Right atrium auricular region (tissue), 2 donors: ENCODE results near the gene MIOX. TPM values are rescaled to one million over a fixed set of nuclear protein-coding genes. Genes with fewer than 3 reads are reported as not detected.

Experiments used
- DNase-seq: peaks from one replicate; pipeline ENCODE4 v3.0.0-alpha.2; 2019; ENCODE audit warnings: low spot score
- H3K27ac ChIP-seq, 2 donors: fragments of 200-600 bp; sonication (generic); 1 replicate in 1 of 2; 2 replicates in 1 of 2; pipeline ENCODE4 v1.5.1; 2016 to 2019
- H3K27me3 ChIP-seq, 2 donors: fragments of 200-600 bp; sonication (generic); one replicate each; pipeline versions ENCODE4 v1.5.1 to v1.6.0; 2017 to 2019
- H3K36me3 ChIP-seq: fragments of 200-600 bp; sonication (generic); one replicate; pipeline ENCODE4 v1.5.1; 2016
- H3K4me1 ChIP-seq, 2 donors: fragments of 200-600 bp; sonication (generic); one replicate each; pipeline versions ENCODE4 v1.5.1 to v1.6.0; 2017 to 2019
- H3K4me3 ChIP-seq, 2 donors: fragments of 200-600 bp; sonication (generic); 1 replicate in 1 of 2; 2 replicates in 1 of 2; pipeline ENCODE4 v1.5.1; 2017 to 2019; ENCODE audit warnings: mild to moderate bottlenecking in 1 of 2, moderate library complexity in 1 of 2
- H3K9me3 ChIP-seq, 2 donors: fragments of 200-600 bp; sonication (generic); one replicate each; pipeline ENCODE4 v1.5.1; 2019
- CTCF ChIP-seq, 2 donors: fragments of 200-600 bp; sonication (generic); IDR thresholded peaks; one replicate each; pipeline ENCODE4 v1.5.1; 2019; ENCODE audit warnings: antibody characterized with exemption in 2 of 2
- total RNA-seq, 2 donors: library from RNA; depleted of rRNA; stranded (reverse); fragments of >200 nt; gene quantifications; one replicate each; pipeline ENCODE4 v1.1.0, GENCODE V29; 2016

MIOX gene
- total RNA-seq, 2 donors from 2014 or later, result not detected

- Histone ChIP-seq H3K9me3 (no peaks in the 10 kb centered on the region), H3K36me3 (peaks cover 59% of the 10 kb centered on the region), H3K4me3 (no peak overlapping the region), H3K27me3 (no peaks in the 10 kb centered on the region), H3K27ac (no peak overlapping the region), H3K4me1 (peaks cover 0 to 11% of the 10 kb centered on the region in 2 donors)
- no peak for TF ChIP-seq CTCF (IDR thresholded peaks at IDR 0.05)
- DNase-seq, result no peak
Measured at GRCh38 chr22:50445071-50445879, 41.4 kb upstream of the MIOX start.

GRCh38 chr22:50445880-50446707 lies 40.6 kb upstream of the MIOX start:
- no peak overlapping the region for H3K27ac ChIP-seq
- DNase-seq, result no peak
- H3K36me3 ChIP-seq, result peaks cover 56% of the 10 kb centered on the region
- no peak overlapping the region for H3K4me3 ChIP-seq
- no peak for TF ChIP-seq CTCF (IDR thresholded peaks at IDR 0.05)
- no peaks in the 10 kb centered on the region for H3K27me3 ChIP-seq
- H3K9me3 ChIP-seq, result no peaks in the 10 kb centered on the region
- H3K4me1 ChIP-seq, result peaks cover 0 to 11% of the 10 kb centered on the region in 2 donors

GRCh38 chr22:50446708-50447575 lies 39.7 kb upstream of the MIOX start:
- H3K27me3 ChIP-seq, result no peaks in the 10 kb centered on the region
- H3K4me1 ChIP-seq, result peaks cover 0 to 11% of the 10 kb centered on the region in 2 donors
- no peak overlapping the region for H3K27ac ChIP-seq
- no peak for TF ChIP-seq CTCF (IDR thresholded peaks at IDR 0.05)
- no peak for DNase-seq
- peaks cover 48% of the 10 kb centered on the region for H3K36me3 ChIP-seq
- H3K9me3 ChIP-seq, result no peaks in the 10 kb centered on the region
- no peak overlapping the region for H3K4me3 ChIP-seq

DNA sequence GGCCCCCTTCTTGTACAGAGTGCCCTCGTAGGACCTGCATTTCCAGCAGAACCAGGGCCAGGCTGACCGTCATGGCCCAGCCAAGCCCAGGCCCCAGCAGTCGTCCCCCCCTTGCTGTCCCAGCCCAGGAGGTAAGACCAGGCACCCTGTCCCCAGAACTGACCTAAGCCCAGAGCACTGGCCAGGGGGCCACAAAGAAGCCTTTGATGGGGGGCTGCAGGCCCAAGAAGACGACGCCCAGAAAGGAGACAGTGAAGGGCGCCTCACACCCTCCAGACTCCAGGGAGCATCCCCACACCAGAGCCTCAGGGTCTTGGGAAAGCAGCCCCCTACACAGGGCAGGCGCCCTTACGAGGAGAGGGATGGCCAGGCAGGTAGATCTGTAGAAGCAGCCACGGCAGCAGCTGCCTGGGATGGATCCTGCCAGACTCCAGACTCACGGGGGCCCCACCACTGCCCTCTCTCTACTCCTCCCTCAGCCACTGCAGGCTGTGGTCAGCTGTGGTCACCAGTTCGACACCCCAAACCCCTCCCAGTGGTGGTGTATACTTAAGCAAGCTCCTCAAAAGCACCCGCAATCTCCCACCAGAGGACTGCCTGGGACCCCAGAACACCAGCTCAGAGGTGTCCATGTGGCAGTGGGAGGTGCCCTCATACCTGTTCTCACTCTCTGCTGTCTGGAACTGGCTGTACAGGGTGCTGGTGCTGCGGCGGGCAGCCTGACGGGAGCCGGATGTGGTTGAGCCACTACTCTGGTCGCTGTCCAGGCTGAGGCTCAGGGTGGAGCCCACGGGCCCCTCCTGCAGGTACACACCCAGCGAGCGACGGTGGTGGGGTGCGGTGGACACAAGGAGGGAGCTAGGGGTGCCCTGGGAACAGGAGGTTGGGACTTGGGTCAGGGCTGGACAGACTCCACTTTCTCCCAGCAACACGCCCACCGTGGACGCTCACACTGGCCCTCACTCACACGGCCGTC lies 38.8 kb upstream of the MIOX start:
- peaks cover 46% of the 10 kb centered on the region for H3K36me3 ChIP-seq
- H3K4me1 ChIP-seq, result peaks cover 0 to 11% of the 10 kb centered on the region in 2 donors
- no peaks in the 10 kb centered on the region for H3K9me3 ChIP-seq
- no peak for DNase-seq
- H3K27me3 ChIP-seq, result no peaks in the 10 kb centered on the region
- no peak for TF ChIP-seq CTCF (IDR thresholded peaks at IDR 0.05)
- no peak overlapping the region for H3K27ac ChIP-seq
- no peak overlapping the region for H3K4me3 ChIP-seq
